Esophagus (tissue), 2 donors: Measurements from ENCODE around the gene LRRC7. TPM values are rescaled to one million over a fixed set of nuclear protein-coding genes. Genes with fewer than 3 reads are reported as not detected.

ENCODE experiments used
- H3K27ac ChIP-seq, 2 donors: one replicate each; pipeline ENCODE4 v1.5.1; 2013; ENCODE audit warnings: low read depth in 2 of 2, mild to moderate bottlenecking in 2 of 2, inconsistent platforms in 1 of 2, low read length in 1 of 2, moderate library complexity in 1 of 2
- H3K27me3 ChIP-seq, 2 donors: one replicate each; pipeline ENCODE4 v1.6.1; 2013; ENCODE audit warnings: low read length in 2 of 2, control low read depth in 1 of 2, mild to moderate bottlenecking in 1 of 2; ENCODE audit not compliant: insufficient read depth in 2 of 2, control insufficient read depth in 1 of 2
- H3K36me3 ChIP-seq, 2 donors: one replicate each; pipeline ENCODE4 v1.6.1; 2013; ENCODE audit warnings: low read length in 1 of 2; ENCODE audit not compliant: control insufficient read depth in 2 of 2, insufficient read depth in 2 of 2
- H3K4me1 ChIP-seq, 2 donors: one replicate each; pipeline ENCODE4 v1.6.1; 2013; ENCODE audit warnings: low read length in 1 of 2; ENCODE audit not compliant: control insufficient read depth in 2 of 2, insufficient read depth in 2 of 2
- H3K4me3 ChIP-seq, 2 donors: one replicate each; pipeline ENCODE4 v1.5.1; 2013; ENCODE audit warnings: low read length in 2 of 2, mild to moderate bottlenecking in 2 of 2, low read depth in 1 of 2, moderate library complexity in 1 of 2
- H3K9me3 ChIP-seq, 2 donors: one replicate each; pipeline ENCODE4 v1.6.1; 2013; ENCODE audit warnings: mild to moderate bottlenecking in 2 of 2, low read depth in 1 of 2, low read length in 1 of 2, moderate library complexity in 1 of 2; ENCODE audit not compliant: control insufficient read depth in 2 of 2, insufficient read depth in 1 of 2
- WGBS, 2 donors: extraction: QIAGEN DNeasy Blood & Tissue Kit; methylation state at CpG; one replicate each; pipeline ENCODE4 v1.1.7; 2013; 5-methylcytosine and 5-hydroxymethylcytosine counted together
- polyA plus RNA-seq, 2 donors: library from polyadenylated mRNA; stranded (reverse); fragments of 200-250 nt; gene quantifications; one replicate each; pipeline ENCODE4 v1.2.3, GENCODE V29; 2013
- donor health status: healthy with polysubstance abuse.
- donor health status: Bipolar disorder and iron deficiency.

The LRRC7 gene
- polyA plus RNA-seq, 2 donors, result 0.07 to 0.12 TPM

- Histone ChIP-seq H3K4me3 (no peak overlapping the region), H3K9me3 (no peaks in the 10 kb centered on the region), H3K27ac (no peak overlapping the region), H3K27me3 (no peaks in the 10 kb centered on the region), H3K36me3 (no peaks in the 10 kb centered on the region), H3K4me1 (no peaks in the 10 kb centered on the region)
Observed at GRCh38 chr1:70072231-70072751, 504.6 kb downstream of the LRRC7 start.

- H3K4me1 ChIP-seq, result no peaks in the 10 kb centered on the region
- WGBS, 2 donors, result 74 to 75% methylated on average over 7 of the region's 7 CpGs
- no peaks in the 10 kb centered on the region for H3K36me3 ChIP-seq
- no peak overlapping the region for H3K27ac ChIP-seq
- no peaks in the 10 kb centered on the region for H3K27me3 ChIP-seq
- no peak overlapping the region for H3K4me3 ChIP-seq
- no peaks in the 10 kb centered on the region for H3K9me3 ChIP-seq
Observed at GRCh38 chr1:70075761-70076160, 508.0 kb downstream of the LRRC7 start.

GRCh38 chr1:70077066-70077465 is 509.3 kb downstream of the LRRC7 start:
- no peak overlapping the region for H3K4me3 ChIP-seq
- H3K4me1 ChIP-seq, result no peaks in the 10 kb centered on the region
- H3K27me3 ChIP-seq, result no peaks in the 10 kb centered on the region
- H3K36me3 ChIP-seq, result no peaks in the 10 kb centered on the region
- WGBS, 2 donors, result 63 to 70% methylated on average over 1 of the region's 1 CpG
- H3K9me3 ChIP-seq, result no peaks in the 10 kb centered on the region
- H3K27ac ChIP-seq, result no peak overlapping the region

GRCh38 chr1:70079546-70079945 is 511.8 kb downstream of the LRRC7 start:
- H3K4me3 ChIP-seq, result no peak overlapping the region
- H3K4me1 ChIP-seq, result no peaks in the 10 kb centered on the region
- H3K27ac ChIP-seq, result no peak overlapping the region
- WGBS, 2 donors, result 42 to 76% methylated on average over 2 of the region's 2 CpGs
- H3K36me3 ChIP-seq, result no peaks in the 10 kb centered on the region
- no peaks in the 10 kb centered on the region for H3K27me3 ChIP-seq
- no peaks in the 10 kb centered on the region for H3K9me3 ChIP-seq

- WGBS, 2 donors, result 62% methylated on average over 3 of the region's 3 CpGs
- Histone ChIP-seq H3K4me1 (no peaks in the 10 kb centered on the region), H3K4me3 (no peak overlapping the region), H3K36me3 (no peaks in the 10 kb centered on the region), H3K27ac (no peak overlapping the region), H3K27me3 (no peaks in the 10 kb centered on the region), H3K9me3 (no peaks in the 10 kb centered on the region)
Observed at GRCh38 chr1:70083519-70083918, 515.8 kb downstream of the LRRC7 start.

- no peaks in the 10 kb centered on the region for H3K9me3 ChIP-seq
- no peaks in the 10 kb centered on the region for H3K4me1 ChIP-seq
- no peak overlapping the region for H3K27ac ChIP-seq
- H3K27me3 ChIP-seq, result no peaks in the 10 kb centered on the region
- 65 to 66% methylated on average over 1 of the region's 1 CpG for whole genome bisulfite sequencing, 2 donors
- no peak overlapping the region for H3K4me3 ChIP-seq
- H3K36me3 ChIP-seq, result no peaks in the 10 kb centered on the region
Observed at GRCh38 chr1:70084314-70084915, 516.7 kb downstream of the LRRC7 start.

GRCh38 chr1:70085521-70085920 is 517.8 kb downstream of the LRRC7 start:
- Histone ChIP-seq H3K27me3 (no peaks in the 10 kb centered on the region), H3K27ac (no peak overlapping the region), H3K4me1 (no peaks in the 10 kb centered on the region), H3K9me3 (no peaks in the 10 kb centered on the region), H3K4me3 (no peak overlapping the region), H3K36me3 (no peaks in the 10 kb centered on the region)

GRCh38 chr1:70086897-70087296 is 519.2 kb downstream of the LRRC7 start:
- no peaks in the 10 kb centered on the region for H3K27me3 ChIP-seq
- no peak overlapping the region for H3K4me3 ChIP-seq
- WGBS, 2 donors, result 88 to 93% methylated on average over 1 of the region's 1 CpG
- H3K9me3 ChIP-seq, result no peaks in the 10 kb centered on the region
- no peak overlapping the region for H3K27ac ChIP-seq
- no peaks in the 10 kb centered on the region for H3K4me1 ChIP-seq
- H3K36me3 ChIP-seq, result no peaks in the 10 kb centered on the region

- Histone ChIP-seq H3K9me3 (no peaks in the 10 kb centered on the region), H3K4me3 (no peak overlapping the region), H3K27ac (no peak overlapping the region), H3K4me1 (no peaks in the 10 kb centered on the region), H3K36me3 (no peaks in the 10 kb centered on the region), H3K27me3 (no peaks in the 10 kb centered on the region)
- WGBS, 2 donors, result 75 to 85% methylated on average over 3 of the region's 3 CpGs
Observed at GRCh38 chr1:70090141-70090540, 522.4 kb downstream of the LRRC7 start.

- H3K27ac ChIP-seq, result no peak overlapping the region
- no peaks in the 10 kb centered on the region for H3K4me1 ChIP-seq
Observed at GRCh38 chr1:70090875-70091274, 523.2 kb downstream of the LRRC7 start.

More at GRCh38 chr1:70090875-70091274, 523.2 kb downstream of the LRRC7 start:
- H3K27me3 ChIP-seq, result no peaks in the 10 kb centered on the region
- no peaks in the 10 kb centered on the region for H3K36me3 ChIP-seq
- H3K4me3 ChIP-seq, result no peak overlapping the region
- no peaks in the 10 kb centered on the region for H3K9me3 ChIP-seq
- 88 to 90% methylated on average over 2 of the region's 2 CpGs for WGBS, 2 donors
